Ureter (tissue), 1 donor: ENCODE results near the gene GCNA. TPM values are rescaled to one million over a fixed set of nuclear protein-coding genes. Genes with fewer than 3 reads are reported as not detected.
A peak's percentile ranks its signal among the peaks of the same experiment; 100 is the strongest.

ENCODE experiments used
- DNase-seq: peaks from one replicate; pipeline ENCODE4 v3.0.0-alpha.2; 2020; ENCODE audit warnings: low spot score
- total RNA-seq: library from RNA; stranded (reverse); gene quantifications from one replicate; pipeline ENCODE4 v1.2.4, GENCODE V29; 2023
- donor health status: DM: yes; HTN: yes; CAD: no.

GCNA gene
- total RNA-seq, 1 donor from 2014 or later, result 1.6 TPM

DNA sequence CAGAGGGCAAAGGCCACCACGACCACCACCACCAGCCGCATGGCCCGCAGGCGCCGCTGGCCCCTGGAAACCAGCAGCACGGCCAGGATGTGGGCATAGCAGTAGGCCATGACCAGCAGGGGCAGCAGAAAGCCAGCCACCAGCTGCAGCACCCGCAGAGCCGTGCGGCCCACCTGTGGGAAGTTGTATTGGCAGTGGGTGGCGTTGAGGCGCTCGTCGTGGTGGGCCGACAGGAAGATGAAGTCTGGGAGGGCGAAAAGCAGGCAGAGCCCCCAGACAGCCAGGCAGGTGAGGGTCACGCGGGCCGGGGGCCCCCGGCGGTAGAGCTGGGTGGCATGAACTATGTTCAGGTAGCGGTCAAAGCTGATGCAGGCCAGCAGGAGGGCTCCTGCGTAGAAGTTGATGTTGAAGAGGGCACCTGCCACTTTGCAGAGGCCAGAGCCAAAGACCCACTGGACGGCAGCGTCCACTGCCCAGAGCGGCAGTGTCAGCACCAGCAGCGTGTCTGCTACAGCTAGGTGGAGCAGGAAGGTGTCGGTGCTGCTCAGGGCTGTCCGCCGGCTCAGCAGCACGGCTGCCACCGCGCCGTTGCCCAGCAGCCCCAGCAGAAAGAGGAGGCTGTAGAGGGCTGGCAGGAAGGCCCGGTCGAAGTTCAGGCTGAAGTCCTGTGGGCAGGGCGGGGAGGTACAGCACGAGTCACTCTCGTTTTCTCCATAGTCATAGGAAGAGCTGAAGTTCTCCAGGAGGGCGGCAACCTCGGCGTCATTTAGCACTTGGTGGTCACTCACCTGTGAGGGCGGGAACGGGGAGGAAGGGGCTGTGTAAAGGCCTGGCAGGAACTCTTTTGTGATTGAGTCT is 38.7 kb downstream of the GCNA start:
- no peak for DNase-seq

DNA sequence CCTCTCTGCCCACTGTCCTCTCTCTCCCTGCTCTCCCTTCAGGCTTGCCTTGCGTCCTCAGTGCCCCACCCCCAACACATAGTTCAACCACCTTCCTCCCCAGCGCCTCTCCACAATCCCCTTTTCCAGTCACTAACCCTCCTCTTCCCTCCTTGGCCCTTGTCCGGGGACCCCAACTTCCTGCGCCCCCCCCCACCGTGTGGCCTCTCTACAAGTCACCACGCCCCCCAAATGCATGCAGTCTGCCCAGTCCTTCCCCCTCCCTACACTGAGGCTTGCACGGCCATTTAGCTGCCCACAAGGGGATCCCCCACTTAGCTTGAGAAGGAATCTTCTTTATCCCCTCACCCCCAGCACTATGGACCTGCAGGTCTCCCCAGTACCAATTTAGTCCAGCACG is 39.5 kb downstream of the GCNA start:
- no peak for DNase-seq

DNA sequence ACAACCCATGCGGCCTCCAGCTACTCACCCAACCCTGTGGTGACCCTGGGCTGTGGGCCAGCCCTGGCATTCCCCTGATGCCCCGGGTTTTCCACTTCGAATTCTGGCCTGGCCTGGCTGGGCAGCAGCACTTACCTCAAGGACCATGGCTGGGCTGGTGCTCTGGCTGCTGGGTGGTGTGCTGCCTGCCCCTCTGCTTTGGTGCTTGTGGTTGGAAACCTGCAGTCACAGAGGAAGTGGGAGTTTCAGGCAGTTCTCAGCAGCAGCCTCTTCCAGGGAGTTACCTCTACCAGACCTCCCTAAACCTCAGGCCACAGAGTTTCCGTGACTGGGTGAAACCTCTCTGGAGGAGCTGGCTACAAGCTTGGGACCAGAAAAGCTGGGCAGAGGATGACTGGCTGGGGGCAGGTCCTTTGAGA is 40.1 kb downstream of the GCNA start, which contains the start of gene CXCR3:
Gene CXCR3, minus strand, starts transcription at position 209 of the 419 bp plus-strand sequence. Its CDS starts 62 bp downstream, at position 147.
- no peak for DNase-seq

DNA sequence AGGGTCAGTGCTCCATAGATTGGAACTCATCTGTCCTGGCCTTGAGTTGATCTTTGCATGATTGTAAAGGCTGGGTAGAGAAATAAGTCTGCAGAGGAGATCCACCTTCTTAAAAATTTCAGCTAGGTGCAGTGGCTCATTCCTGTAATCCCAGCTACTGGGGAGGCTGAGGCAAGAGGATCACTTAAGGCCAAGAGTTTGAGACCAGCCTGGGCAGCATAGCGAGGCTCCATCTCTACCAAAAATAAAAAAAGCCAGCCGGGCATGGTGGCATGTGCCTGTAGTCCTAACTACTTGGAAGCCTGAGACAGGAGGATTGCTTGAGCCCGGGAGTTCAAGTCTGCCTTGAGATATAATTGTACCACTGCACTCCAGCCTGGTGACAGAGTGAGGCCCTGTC is 40.5 kb downstream of the GCNA start:
- DNase-seq, result no peak

DNA sequence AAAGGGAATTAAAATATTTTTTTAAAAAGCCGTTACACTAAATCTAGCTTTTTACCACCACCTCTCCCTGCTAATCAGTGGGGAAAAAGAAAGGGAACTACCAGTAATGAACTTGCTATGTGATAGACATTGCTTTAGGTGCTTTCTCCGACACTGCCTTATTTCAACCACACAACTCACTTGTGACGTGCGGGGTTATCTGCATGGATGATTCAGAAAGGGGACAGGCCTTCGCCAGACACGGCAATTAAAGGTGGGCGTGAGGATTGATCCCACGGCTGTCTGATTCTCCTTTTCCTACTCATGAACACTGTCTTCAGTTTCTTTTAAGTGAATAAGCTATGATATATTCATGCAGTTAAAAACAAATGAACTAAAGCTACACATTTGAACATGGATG is 41.0 kb downstream of the GCNA start:
- DNase-seq, result no peak

DNA sequence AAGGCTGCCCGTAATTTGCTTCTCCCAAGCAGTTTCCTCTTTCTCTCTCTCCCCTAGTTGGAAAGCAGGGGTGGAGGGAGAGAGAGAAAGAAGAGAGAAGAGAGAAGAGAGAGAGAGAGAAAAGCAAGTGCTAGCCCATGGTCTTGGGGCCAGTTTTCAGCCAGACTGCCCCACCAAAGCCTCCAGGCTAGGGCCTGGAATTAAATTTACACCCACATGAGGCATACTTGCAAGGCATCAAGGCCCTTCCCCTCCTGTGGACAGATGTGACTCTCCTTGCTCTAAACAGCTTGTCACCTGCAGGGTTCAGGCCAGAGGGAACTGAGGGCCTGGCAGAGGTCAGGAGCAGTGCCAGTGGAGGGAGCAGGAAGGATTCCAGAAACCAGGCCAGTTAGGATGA is 41.7 kb downstream of the GCNA start:
- DNase-seq, result no peak

DNA sequence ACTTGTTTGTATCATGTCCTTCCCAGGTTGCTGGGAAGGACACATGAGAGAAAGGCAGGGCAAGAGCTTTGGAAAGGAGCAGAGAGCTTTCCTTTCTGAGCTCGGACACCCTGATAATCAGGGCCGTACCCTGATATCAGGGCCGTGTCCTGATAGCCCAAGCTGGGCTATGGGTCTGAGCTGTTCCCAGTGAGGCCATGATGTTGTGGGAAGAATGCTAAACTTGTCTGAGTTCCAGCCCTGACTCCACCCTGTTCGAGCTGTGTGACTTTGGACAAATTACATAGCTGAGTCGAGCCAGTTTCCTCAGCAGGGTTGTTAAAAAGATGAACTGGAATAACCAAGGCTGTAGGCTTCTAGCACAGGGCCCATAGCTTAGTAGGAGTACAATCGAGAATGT is 43.4 kb downstream of the GCNA start:
- no peak for DNase-seq

DNA sequence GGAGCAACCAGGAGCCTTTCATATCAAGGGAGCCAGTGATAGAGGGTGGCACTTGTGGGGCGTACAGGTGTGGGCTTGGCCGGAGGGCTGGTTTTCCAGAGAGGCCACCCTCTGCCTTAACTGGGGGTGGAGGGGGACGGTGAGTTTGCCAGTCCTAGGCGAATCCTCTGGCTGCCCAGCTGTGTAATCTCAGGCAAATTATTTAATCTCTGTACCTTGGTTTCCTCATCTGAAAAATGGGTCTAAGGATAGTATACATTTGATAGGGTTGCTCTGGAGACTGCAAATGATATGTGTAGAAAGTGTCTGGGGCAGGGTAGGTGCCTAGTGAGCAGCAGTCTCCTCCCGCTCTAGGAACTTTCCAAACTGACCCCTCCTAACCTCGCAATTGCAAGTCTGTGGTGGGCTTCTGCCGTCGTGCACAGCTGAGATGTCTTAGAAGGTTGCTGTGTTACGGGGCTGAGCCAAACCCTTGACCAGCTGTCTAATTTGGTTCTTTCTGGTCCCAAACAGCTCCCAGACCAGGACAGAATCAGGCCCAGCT is 43.9 kb downstream of the GCNA start:
- DNase-seq, result no peak

DNA sequence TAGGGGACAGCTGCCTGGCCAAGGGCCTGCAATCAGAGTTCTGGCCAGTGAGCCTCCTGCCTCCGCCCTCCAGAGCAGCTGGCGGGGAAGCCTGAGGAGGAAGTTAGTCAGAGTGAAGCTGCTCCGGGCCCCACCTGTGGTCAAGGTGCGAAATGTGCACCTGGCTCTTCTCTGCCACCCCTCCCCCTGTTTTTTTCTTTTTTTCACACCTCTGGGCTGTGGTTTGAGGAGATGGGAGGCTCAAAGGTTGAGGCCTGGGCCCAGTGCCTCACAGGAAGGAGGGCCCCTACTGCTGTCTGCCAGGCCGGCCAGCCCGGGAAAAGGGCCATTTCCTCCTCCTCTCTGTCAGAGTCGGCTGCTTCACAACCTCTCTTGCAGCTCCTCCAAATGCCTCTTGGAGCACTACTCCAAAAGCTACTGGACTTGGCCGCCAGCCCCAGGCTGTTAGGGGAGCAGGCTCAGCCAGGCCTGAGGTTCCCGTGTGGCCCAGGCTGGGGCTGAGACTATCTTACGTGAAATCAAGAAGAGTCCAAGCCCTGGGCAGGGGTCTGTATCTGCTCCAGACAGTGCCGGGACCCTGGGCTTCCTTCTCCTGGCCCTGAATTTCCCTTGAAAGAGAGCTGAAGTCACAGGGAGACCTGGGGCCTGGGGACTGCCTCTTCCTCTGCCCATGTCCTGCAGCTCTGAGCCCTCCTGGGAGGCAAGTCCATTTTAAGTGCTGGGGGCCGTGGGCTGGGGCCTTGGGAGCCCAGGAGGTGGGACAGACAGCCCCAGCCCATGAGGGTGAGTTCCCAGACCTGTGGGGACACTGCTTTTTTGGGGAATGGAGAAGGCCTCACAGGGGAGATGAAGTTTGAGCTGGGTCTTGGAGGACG is 44.6 kb downstream of the GCNA start:
- peak; percentile 79 for DNase-seq

DNA sequence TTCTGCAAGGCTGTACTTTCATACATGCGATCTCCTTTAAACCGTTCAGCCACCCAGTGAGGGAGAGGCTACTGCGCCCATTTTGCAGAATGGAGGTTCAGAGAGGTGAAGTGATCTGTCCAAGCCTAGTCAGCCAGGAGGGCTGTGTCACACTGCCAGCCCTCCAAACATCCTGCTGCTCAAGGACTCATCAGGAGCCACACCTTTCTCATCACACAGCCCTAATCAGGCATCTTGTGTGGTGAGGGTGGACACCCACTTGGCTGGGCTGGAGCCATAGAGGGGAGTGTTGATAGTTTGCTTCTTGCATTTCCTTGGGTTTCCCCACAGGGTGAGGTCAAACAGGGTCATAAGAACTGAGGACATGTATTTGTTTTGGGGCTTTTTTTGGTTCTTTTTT is 45.5 kb downstream of the GCNA start:
- DNase-seq, result no peak

DNA sequence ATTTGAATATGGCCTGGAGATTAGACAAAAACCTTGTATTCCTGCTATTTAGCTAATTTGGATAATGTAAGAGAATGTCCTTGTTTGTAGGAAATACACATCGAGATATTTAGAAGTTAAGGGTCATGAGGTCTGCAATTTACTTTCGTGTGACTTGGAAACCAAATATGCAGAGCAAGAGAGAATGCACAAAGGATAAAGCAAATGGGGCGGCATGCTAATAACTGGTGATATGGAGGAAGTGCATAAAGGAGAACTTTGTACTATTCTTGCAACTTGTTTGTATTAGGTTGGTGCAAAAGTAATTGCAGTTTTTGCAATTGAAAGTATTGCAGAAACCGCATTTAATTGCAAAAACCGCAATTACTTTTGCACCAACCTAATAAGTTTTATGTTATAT is 47.2 kb downstream of the GCNA start:
- DNase-seq, result no peak

DNA sequence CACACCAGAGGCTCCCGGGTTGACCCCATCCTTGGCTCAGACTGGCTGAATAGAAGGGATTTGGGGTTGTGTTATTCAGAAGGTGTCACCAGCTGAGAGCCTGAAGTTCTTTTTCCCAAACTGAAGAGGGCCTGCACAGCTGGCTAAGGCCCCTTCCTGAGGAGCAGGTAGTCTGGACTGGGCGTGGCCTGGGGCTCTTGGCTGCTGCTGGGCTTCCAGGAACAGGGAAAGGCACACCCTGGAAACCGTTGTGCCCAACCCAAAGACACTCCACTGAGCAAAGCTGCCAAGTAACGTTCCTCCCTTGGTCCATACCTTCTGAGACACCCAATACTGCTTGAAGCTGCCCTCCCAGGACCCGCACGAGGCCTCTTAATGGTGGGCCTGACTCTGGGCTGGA is 48.3 kb downstream of the GCNA start:
- no peak for DNase-seq

DNA sequence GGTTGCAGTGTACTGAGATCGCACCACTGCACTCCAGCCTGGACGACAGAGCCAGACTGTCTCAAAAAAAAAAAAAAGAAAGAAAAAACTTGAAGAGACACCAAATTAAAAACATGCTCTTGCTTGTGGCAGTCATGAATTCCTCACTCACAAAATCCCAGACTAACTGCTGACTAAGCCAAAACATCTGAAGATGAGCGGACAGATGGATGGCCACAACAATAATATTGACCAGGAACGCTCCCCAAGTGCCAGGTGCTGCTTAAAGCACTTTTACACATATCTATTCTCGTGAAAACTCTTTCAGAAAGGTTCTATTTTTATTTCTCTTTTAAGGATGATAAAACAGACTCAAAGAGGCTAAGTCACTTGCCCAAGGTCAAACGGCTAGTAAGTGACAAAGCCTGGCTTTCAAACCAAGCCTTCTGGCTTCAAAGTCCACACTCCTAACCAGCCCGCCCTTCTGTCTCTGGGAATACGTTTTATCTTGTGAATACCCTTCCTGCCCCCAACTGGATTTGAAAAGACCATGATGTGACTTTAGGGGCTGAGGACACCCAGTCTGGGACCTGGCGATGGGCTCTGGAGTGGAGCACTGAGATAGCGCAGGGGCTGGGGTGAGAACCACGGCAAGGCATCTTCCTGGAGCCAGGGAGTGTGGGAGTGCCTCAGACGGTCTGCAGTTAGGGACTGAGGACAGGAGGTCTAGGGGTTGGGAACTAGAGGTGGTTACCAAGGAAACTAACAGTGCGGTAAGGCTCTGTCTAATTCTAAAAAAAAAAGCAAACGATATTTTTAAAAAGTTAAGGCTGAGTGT is 49.6 kb downstream of the GCNA start:
- no peak for DNase-seq

DNA sequence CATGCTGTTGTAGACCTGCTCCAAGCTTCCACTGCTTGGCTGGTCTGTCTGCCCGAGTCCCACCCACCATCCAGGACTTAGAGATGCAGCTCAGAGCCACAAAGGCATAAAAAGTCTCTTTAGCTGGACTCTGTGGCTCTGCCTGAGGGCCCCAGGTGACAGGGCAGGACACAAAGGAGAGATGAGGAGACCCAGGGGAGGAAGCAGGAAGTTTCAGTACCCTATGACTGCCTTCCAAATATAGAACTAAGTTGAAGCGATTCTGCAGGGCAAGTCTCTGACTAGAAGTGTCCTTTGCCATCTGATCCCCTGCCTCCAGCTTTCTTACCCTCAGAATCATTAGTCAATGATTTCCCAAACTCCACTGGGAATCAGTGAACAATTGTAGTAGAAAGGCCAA is 51.2 kb downstream of the GCNA start:
- DNase-seq, result no peak

DNA sequence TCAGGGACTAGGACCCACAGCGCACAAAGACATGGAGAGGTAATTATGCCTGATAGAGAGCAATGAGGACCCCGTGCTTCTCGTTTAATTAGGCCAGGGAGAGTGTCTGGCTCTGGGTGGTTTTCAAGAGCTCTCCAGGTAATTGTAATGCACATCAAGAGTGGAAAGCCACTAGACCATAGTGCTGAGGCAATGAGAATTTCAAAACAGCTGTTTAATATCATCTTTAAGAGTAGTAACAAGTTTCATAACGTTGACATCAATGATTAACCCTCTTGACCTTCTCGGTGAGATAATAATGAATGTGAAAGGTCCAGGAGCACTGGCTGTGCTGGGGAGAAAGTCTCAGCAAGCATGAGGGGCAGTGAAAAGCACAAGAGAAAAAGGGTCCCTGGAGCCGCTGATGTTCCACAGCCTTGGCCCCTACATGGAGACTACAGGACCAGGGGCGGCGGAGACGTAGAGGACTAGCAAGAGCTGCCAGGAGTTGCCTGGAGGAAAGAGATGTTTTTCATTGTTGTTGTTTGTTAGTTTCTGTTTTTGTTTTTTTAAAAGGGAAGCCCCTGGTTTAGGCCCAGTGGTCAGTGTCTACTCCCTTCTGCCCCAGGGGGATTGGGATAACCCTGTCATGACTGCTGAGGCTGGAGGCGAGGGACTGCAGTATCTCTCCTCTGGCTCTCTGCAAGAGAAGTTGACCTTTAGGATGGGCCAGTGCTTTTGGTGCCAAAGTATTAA is 54.9 kb downstream of the GCNA start:
- no peak for DNase-seq

DNA sequence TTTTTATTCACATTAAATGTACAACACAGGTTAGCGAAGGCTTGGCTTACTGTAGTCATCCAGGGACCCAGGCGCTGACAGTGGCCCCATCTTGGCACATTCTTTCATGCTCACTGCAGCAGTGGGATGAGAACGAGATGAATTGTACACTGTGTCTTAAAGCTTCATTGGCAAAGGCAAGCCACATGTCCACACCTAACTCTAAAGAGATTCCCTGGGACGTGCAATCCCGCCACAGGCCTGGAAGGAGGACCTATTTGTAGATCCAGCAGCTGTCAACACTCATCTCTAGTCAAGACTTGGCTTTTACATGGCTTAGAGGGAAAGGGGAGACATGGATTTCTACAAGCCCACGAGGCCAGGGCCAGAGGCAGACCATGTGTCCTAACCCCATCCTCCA is 56.1 kb downstream of the GCNA start:
- no peak for DNase-seq

DNA sequence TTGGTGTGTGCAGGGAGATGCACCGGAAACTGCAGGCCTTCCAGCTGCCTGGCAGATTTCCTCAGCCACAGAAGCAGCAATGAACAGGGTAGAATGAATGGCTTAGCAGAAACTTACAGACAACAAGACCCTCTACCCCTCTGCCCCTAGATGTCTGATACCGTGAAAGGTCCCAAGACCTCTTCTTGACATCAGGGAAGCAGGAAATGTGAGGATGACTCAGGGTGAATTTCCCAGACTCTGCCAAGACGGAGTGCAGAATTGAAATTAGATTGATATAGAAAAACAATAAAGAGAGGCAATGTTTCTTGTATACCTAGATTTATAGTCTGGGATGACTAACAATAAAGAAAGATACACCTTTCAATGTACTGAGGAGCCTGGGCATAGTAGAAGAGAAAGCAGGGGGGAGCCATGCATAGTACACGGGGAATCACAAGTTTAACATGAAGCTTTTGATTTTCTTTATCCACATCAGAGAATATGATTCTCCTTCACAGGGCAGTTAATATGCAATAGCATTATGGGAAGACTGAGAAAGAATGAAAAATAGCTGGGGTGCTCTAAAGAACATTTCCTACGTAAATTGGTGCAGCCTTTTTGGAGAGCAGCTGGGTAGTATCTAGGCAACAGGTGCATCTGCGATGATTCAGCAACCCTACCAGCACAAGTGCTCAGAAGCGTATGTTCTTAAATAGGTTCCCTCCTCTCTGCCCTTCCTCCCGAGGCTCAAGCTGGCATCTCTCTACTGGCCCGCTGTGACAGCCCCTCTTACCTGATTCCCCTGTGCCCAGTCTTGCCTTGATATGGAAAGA is 58.4 kb downstream of the GCNA start:
- DNase-seq, result no peak

DNA sequence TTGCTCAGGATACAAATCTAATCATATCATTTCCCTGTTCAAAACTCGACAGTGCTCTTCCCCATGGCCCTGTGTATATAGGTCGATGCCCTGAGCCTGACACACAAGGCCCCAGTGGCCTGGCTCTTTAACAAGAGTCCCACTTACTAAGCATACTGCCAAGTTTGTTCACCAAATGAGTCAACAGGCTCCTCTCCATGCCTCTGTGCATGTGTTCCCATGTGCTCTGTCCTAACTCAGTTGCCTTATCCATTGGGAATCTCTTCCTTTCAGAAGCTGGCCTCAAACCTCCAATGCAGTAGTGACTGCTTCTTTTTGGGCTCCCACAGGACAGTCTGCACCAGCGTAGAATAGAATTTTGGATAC is 59.0 kb downstream of the GCNA start:
- no peak for DNase-seq

DNA sequence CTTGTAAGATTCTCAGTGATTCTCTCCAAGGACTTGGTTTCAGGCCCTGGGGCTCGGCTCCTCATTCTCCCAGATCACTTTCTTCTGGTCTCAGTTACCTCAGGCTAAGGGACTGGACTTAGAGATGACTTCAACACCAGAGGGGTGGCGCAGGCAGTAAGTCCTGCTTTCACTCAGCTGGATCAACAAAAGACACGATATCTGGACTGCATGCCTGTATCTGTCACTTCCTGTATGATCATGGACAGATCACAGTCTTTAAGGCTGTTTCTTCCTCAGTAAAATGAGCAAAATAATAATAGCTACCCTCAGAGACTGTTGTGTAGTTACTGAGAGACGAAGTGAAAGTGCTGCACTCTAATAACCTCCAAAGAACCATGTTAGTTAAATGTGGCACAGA is 59.6 kb downstream of the GCNA start:
- DNase-seq, result no peak

DNA sequence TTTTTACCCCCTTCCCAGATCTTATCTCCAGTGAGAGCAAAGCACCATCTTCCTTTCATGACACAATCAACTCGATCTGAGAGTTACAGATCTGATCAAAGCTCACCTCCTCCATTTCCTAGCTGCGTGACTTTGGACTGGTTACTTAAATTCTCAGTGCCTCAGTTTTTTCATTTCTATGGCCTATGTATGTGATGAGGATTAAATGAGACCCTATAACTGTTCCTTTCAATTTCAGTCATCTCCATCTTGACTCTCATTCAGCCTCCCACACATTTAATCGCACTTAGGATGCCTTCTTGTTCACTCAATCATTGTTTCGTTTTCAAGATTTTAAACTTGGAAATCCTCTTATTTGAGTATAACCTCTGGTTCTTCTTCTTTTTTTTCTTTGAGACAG is 60.2 kb downstream of the GCNA start:
- no peak for DNase-seq
